Activated naive CD8-positive, alpha-beta T cell treated with anti-CD3 and anti-CD28 coated beads, Interleukin-2, amount 50 U/mL, for 16 hours (primary cell): ENCODE measurements around the gene ZNF438.
"Not testable (repeated sequence)": the region's sequence is repeated elsewhere in the genome, so short reads cannot be mapped to it uniquely, and the experiment has no call there.

Experiments used
- DNase-seq: peaks from one replicate; pipeline ENCODE4 v3.0.0-alpha.2; 2020; ENCODE audit warnings: low read depth, low spot score

ZNF438 gene

GRCh38 chr10:31042670-31043069, 11.0 kb upstream of the ZNF438 start:
- no peak for DNase-seq

DNA sequence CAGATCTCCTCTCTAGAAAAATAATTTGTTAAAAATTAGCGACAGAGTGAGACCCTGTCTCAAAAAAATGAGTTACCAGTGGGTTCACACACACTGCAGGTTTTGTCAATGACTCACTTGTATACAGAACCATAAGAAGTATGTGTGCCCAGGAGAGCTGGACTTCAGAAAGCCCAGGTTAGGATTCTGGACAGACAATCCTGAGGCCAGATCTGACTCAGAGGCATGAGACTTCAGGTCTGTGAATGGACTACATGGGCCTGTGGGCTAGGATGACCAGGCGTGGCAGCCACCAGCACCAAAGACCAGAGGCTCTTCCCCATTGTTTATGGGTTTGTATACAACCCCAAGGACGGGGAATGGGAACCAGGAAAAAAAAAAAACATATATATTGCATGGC, 9.3 kb upstream of the ZNF438 start:
- DNase-seq, result no peak

DNA sequence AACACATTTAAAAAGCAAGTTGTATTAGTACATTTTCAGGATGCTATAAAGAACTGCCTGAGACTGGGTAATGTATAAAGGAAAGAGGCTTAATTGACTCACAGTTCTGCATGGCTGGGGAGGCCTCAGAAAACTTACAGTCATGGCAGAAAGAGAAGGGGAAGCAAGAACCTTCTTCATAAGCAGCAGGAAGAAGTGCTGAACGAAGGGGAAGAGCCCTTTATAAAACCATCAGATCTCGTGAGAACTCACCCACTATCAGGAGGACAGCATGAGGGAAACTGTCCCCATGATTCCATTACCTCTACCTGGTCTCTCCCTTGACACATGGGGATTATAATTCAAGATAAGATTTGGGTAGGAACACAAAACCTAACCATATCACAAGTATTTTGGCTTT, 7.3 kb upstream of the ZNF438 start:
- DNase-seq, result not testable (repeated sequence)

- DNase-seq, result no peak
Observed at GRCh38 chr10:31037749-31038148, 6.1 kb upstream of the ZNF438 start.

DNA sequence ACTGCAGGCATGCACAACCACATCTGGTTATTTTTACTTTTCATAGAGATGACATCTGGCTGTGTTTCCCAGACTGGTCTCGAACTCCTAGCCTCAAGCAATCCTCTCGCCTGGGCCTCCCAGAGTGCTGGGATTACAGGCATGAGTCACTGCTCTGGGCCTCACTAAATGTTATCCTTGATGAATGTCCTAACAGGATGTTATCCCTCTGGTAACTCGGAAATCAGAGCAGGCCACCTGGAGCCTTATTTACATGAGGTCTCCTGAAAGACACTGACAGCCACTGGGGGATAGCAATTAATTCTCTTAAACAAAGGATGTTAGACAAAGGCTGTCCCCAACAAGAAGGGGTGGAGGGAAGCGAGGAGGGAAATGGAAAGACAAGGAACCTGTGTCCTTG, 4.5 kb upstream of the ZNF438 start:
- no peak for DNase-seq

GRCh38 chr10:31035266-31035798, 3.7 kb upstream of the ZNF438 start:
- DNase-seq, result no peak

DNA sequence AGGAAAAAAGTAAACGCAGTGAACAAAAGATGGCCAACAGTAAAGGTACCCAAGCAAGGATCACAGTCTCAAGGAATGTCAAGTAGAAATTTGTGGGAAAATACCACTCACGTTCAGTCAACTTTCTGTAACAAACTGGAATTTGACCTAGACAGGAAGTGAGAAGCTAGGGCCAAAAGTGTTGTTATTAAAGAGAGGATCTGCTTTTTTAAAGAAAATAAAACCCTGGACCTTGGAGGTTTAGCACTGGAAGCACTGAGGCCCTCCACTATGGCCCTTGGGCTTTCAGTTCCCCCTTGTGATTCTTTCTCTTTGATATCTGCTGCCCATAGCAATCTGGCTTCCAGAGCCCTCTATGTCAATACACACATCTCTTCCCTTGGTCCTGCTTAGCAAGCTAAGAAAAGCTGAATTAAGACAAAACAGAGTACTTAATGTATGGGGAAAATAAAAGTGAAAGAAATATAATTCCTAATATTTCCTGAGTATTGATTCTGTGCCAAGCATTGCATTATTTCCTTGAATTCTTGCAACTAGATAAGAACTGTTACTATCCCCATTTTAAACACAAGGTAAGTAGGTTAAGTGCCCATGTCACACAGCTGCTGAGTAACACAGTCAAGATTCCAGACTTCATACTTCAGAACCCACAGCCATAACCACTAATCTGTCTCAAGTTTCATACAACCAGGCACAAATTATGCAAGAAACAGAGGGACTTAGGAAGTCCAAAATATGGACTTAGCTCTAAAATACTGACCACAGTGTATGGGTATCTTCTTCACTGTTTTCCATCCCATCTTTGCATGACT, 2.6 kb upstream of the ZNF438 start:
- DNase-seq, result no peak

DNA sequence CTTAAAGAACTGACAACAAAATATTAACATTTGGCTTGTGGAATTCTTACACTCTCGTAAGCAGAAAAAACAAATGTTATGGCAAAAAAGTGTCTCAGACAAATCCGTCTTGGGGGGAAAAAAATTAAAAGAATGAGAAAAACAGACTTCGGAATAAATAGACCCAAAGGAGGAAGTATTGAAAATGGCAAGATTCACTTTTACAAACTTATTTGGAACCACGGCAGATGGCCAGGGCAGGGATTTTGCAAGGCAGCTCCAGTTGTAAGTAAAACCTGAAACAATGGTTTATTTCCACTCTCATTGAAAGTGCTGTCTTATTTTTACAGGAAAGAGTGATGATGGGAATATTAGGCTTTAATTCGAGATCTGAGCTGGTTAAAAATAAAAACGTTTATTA, 1.5 kb upstream of the ZNF438 start:
- no peak for DNase-seq

DNA sequence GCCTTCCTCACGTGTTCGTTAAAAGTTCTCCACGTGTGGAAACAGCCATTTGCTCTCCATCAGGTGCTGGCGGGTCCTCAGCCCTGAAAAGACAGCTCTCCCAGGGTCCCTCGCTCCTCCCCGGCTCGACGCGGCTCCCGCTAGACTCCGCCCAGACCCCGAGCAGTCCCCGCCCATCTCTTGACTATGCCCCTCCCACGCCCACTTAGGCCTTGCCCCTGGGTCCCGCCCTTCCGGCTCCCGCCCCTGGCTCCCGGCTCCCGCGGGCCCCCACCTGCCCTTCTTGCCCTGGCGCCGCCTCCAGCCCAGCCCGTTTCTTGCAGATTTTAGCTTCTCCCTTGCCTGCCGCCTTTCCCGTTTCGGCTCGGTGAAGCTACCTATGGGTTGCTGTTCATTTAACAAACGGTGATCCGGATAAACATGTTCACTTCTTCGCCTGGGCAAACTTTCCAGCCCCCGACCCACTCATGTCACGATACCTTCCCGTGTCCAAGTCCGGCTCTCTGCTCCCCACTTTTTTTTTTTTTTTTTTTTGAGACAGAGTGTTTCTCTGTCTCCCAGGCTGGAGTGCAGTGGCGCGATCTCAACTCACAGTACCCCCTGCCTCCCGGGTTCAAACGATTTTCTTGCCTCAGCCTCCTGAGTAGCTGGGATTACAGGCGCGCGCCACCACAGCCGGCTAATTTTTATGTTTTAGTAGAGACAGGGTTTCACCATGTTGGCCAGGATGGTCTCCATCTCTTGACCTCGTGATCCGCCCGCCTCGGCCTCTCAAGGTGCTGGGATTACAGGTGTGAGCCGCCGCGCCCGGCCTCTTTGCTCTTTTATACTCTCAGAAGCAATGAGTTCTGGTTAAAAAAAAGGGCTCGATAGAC, 830 bp upstream of the ZNF438 start:
- DNase-seq, result peak; percentile 86

- no peak for DNase-seq
Observed at GRCh38 chr10:31031205-31031557, 484 bp downstream of the ZNF438 start.

DNA sequence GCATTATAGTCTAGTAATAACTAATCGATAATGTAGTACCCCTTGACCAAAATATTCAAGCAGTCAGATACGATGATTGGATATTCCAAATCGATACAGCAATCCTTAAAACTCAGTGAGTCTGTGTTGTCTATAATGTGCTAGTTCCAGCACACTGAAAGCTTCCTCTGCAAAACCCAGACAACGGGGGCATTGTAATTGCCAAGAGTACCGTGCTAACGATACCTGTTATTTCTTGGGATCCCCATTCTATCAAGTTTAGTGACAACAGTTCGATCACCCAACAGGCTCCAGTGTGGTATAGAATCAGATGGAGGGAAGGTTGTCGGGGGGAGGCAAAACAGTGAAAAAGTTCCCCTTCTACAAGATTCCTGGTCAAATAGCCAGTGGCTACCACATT, 865 bp downstream of the ZNF438 start:
- DNase-seq, result no peak

GRCh38 chr10:31030260-31030659, 1.4 kb downstream of the ZNF438 start:
- no peak for DNase-seq

DNA sequence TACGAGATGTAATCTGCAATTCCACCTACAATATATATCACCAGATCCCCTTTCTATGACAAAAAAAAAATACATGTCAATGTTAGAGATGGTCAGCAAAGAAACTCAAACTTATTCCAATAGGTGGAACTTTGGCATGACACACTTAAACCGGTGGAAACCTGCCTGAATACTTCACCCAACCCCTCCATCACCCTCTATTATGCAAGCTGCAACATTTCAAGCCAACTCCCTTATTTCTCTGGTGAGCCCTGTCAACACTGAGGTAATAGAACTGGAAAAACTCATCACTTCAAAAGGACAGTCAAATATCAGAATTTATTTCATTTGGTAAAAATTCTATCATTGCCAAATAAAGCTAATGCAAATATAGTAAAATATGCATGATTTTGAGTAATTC, 3.6 kb downstream of the ZNF438 start:
- DNase-seq, result no peak

- DNase-seq, result not testable (repeated sequence)
Observed at GRCh38 chr10:31026279-31026678, 5.4 kb downstream of the ZNF438 start.

DNA sequence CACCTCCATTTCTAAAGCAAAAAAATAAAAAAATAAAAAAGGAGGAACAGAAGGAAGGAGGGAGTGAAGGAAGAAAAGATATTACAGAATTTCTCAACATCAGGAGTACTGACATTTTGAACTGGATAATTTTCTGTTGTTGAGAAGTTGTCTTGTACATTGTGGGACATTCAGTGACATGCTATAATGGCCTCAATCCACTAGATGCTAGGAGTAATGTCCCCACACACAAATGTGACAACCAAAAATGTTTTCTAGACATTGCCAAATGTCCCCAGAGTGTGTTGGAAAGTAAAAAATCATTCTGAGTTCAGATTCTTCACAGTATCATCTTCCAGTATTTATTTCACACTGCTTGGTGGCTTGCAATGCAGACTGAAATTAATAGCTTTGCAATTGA, 6.5 kb downstream of the ZNF438 start:
- no peak for DNase-seq

GRCh38 chr10:31023558-31023957, 8.1 kb downstream of the ZNF438 start:
- no peak for DNase-seq

DNA sequence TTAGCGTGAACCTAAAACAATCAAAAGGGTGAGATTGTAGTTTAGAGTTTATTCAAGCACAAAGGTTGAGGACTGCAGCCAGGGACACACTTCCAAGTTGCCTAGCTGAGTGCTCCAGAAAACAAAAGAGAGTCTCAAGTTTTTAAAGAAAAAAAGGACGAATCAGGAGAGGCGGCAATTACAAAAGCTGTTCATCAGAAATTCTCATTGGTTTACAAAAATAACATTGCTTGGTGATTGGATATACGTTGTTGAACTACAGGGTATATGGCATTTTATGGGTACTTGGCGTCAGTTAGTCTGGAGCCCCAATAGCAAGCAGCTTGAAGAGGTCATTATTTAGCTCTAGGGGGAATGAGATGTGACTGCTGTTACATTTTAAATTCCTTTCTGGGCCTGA, 11.5 kb downstream of the ZNF438 start:
- no peak for DNase-seq

DNA sequence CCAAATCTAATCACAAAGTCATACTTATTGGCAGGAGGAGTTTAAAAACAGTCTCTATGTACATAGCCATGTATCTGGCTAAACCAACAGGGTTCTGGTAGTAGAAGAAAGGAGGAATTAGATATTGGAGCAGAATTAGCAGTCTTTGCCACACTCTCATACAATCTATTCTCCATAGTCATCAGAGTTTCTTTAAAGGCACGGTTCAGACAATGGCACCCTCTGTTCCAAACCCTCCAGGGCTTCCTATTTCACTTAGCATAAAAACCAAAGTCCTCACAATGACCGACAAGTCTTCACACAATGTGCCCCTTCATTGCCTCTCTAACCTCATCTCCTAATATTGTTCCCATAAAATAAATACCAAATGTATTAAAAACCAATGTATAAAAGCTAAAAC, 12.7 kb downstream of the ZNF438 start:
- DNase-seq, result no peak

GRCh38 chr10:31018356-31018750, 13.3 kb downstream of the ZNF438 start:
- DNase-seq, result no peak

DNA sequence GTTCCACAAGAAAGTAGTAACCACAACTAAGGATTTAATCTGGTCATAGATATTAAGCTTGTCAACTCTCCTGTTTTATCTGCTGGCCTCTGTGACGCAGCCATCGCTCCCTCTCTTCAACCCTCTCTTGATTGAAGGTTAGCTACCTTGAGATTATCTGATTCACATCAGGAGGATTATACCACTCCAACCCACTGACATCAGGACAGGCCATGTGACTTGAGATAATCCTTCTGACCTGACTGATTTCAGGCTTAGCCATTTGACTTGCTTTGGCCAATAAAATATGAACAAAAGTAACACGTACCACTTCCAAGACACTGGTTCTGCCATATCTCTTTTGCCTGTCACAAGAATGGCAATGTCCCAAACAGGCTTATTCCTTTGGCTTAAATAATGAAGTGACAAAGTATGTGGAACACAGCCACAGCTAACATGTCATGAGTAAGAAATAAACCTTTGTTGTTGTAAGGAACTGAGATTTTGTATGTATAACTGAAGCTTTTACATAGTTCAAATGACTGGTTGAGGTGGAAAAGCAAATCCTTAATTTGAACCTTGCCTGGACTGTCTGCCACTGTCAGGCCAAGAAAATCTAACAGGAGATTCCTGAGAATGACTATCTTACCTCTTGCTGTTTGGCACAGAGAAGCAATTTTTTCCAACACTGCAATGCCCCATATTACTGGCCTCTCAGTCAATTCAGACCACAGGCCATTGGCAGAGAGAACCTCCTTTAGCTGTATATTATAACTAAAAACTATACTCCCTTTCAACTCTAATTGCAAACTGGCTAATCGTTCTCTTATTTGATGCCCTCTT, 13.9 kb downstream of the ZNF438 start:
- no peak for DNase-seq

DNA sequence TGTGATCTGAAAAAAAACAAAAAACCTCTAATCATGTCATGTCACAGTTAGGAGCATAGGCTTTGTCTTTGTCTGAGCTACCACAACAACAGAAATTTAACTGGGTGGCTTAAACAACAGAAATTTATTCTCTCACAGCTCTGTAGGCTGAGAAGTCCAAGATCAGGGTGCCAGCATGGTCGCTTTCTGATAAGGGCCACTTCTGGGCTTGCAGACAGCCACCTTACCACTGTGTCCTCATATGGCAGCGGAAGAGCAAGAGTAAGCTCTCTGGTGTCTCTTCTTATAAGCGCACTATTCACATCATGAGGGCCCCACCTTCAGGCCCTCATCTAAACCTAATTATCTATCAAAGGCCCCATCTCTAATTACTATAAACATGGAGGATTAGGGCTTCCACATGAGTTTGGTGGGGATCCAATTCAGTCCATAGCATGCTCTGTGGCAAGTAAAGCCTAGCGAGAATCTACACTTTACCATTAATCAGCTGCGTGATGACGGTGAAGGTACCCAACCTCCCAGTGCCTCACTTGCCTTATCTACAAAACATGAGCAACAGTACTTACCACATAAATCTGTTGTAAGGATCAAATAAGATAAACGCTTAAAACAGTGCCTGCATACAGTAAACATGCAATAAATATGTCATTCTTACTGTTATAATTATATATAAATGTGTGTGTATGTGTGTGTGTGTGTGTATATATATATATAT, 17.3 kb downstream of the ZNF438 start:
- no peak for DNase-seq
